ENCODE results near the gene C4orf51.

DNA sequence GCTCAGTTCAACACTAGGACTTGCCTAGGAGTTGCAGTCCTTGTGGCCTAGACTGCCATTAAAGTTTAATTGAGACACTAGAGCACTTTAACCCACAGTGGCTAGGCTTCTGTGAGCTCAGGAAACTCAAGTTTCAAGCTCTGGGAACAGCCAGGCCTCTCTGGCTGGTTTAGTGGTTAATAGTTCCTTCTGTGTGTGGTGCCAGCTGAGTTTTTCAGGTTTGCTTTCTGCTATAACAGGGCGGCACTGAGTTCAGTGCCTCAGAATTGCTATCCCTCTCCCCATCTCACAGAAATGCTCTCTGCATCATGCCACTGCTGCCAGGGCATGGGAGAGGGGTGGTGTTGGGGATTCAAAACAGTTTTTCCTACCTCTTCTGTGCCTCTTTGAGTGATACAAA is 44.8 kb upstream of the C4orf51 start:
- no peak for TF ChIP-seq CTCF (IDR thresholded peaks at IDR 0.05; ENCODE audit: borderline replicate concordance, extremely low read depth, low read length, poor library complexity, severe bottlenecking)
- TF ChIP-seq EZH2 (IDR thresholded peaks at IDR 0.05; ENCODE audit: borderline replicate concordance, low read depth, low read length, severe bottlenecking) = no peak

All from DND-41 (cell line).